ENCODE data around the gene FAH.
"Not testable (repeated sequence)": the region's sequence is repeated elsewhere in the genome, so short reads cannot be mapped to it uniquely, and the experiment has no call there.

Gene FAH

GRCh38 chr15:80151576-80151975 is 1.2 kb upstream of the FAH start:
- DNase-seq (ENCODE audit: low read depth in 3 of 3) = no peak

- DNase-seq (ENCODE audit: low read depth in 3 of 3) = peak; percentile 76 to 83 (median 81)
Observed at GRCh38 chr15:80152180-80152895, 461 bp upstream of the FAH start.

- no peak for DNase-seq (ENCODE audit: low read depth in 3 of 3)
Observed at GRCh38 chr15:80153900-80154299, 1.1 kb downstream of the FAH start.

- DNase-seq (ENCODE audit: low read depth in 3 of 3) = no peak
Observed at GRCh38 chr15:80154336-80154735, 1.5 kb downstream of the FAH start.

GRCh38 chr15:80155001-80155377 is 2.2 kb downstream of the FAH start:
- DNase-seq (ENCODE audit: low read depth in 3 of 3) = no peak

- DNase-seq (ENCODE audit: low read depth in 3 of 3) = not testable (repeated sequence)
Observed at GRCh38 chr15:80155378-80156175, 2.8 kb downstream of the FAH start.

GRCh38 chr15:80156176-80156720 is 3.4 kb downstream of the FAH start:
- DNase-seq (ENCODE audit: low read depth in 3 of 3) = no peak

- DNase-seq (ENCODE audit: low read depth in 3 of 3) = no peak
Observed at GRCh38 chr15:80157215-80157614, 4.4 kb downstream of the FAH start.

GRCh38 chr15:80159301-80159700 is 6.5 kb downstream of the FAH start:
- DNase-seq (ENCODE audit: low read depth in 3 of 3) = no peak

- no peak for DNase-seq (ENCODE audit: low read depth in 3 of 3)
Observed at GRCh38 chr15:80159811-80160569, 7.2 kb downstream of the FAH start.

GRCh38 chr15:80160570-80161156 is 7.9 kb downstream of the FAH start:
- DNase-seq (ENCODE audit: low read depth in 3 of 3) = no peak

- DNase-seq (ENCODE audit: low read depth in 3 of 3) = no peak
Observed at GRCh38 chr15:80161468-80162016, 8.7 kb downstream of the FAH start.

- no peak for DNase-seq (ENCODE audit: low read depth in 3 of 3)
Observed at GRCh38 chr15:80162059-80162554, 9.3 kb downstream of the FAH start.

GRCh38 chr15:80163217-80163616 is 10.4 kb downstream of the FAH start:
- DNase-seq (ENCODE audit: low read depth in 3 of 3) = no peak

GRCh38 chr15:80163897-80164296 is 11.1 kb downstream of the FAH start:
- no peak for DNase-seq (ENCODE audit: low read depth in 3 of 3)

- no peak for DNase-seq (ENCODE audit: low read depth in 3 of 3)
Observed at GRCh38 chr15:80167936-80168335, 15.1 kb downstream of the FAH start.

- no peak for DNase-seq (ENCODE audit: low read depth in 3 of 3)
Observed at GRCh38 chr15:80168421-80168820, 15.6 kb downstream of the FAH start.

- DNase-seq (ENCODE audit: low read depth in 3 of 3) = no peak
Observed at GRCh38 chr15:80169768-80170357, 17.1 kb downstream of the FAH start.

GRCh38 chr15:80170596-80170995 is 17.8 kb downstream of the FAH start:
- no peak for DNase-seq (ENCODE audit: low read depth in 3 of 3)

- no peak for DNase-seq (ENCODE audit: low read depth in 3 of 3)
Observed at GRCh38 chr15:80171787-80172186, 19.0 kb downstream of the FAH start.

GRCh38 chr15:80172401-80172800 is 19.6 kb downstream of the FAH start:
- DNase-seq (ENCODE audit: low read depth in 3 of 3) = no peak
